Measurements from ENCODE around the gene CSMD2.

Gene CSMD2

GRCh38 chr1:33955096-33955495 lies 209.9 kb downstream of the CSMD2 start:
- H3K4me1 ChIP-seq (ENCODE audit: insufficient read depth, low read length): no peaks in the 10 kb centered on the region
- no peaks in the 10 kb centered on the region for H3K9me3 ChIP-seq (ENCODE audit: insufficient read depth, low read depth, low read length)
- H3K36me3 ChIP-seq (ENCODE audit: insufficient read depth, low read length): no peaks in the 10 kb centered on the region
- H3K4me3 ChIP-seq (ENCODE audit: low read length): no peak overlapping the region
- no peak overlapping the region for H3K9ac ChIP-seq (ENCODE audit: low read depth, low read length)
- WGBS: 95% methylated on average over 14 of the region's 14 CpGs
- no peaks in the 10 kb centered on the region for H3K27me3 ChIP-seq (ENCODE audit: insufficient read depth, low read length)
- no peak overlapping the region for H3K27ac ChIP-seq (ENCODE audit: low read depth, low read length)

DNA sequence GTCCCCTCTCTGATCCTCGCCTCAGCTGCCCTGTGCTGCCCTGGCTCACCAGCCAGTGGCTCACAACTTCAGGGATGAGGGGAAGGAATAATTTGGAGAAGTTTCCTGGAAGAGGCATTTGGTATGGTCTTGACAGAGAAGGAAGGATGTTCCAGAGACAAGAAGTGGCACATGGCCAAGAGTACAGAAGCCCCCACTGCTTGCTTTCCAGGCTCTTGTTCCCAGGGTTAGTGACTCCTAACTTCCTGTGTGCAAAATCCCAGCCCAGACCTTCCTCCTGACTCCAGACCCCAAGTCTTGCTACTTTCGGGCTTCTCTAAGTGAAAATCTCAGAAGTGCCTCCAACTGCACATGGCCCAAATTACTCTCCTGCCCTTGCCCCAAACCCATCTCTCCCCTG lies 215.5 kb downstream of the CSMD2 start:
- Histone ChIP-seq H3K4me3 (ENCODE audit: low read length) (no peak overlapping the region), H3K36me3 (ENCODE audit: insufficient read depth, low read length) (no peaks in the 10 kb centered on the region)
- WGBS: 94% methylated on average over 2 of the region's 2 CpGs

GRCh38 chr1:33948291-33948690 lies 216.7 kb downstream of the CSMD2 start:
- no peaks in the 10 kb centered on the region for H3K4me1 ChIP-seq (ENCODE audit: insufficient read depth, low read length)
- H3K36me3 ChIP-seq (ENCODE audit: insufficient read depth, low read length): no peaks in the 10 kb centered on the region
- no peaks in the 10 kb centered on the region for H3K27me3 ChIP-seq (ENCODE audit: insufficient read depth, low read length)
- no peak overlapping the region for H3K9ac ChIP-seq (ENCODE audit: low read depth, low read length)
- no peak overlapping the region for H3K27ac ChIP-seq (ENCODE audit: low read depth, low read length)
- H3K9me3 ChIP-seq (ENCODE audit: insufficient read depth, low read depth, low read length): no peaks in the 10 kb centered on the region
- 94% methylated on average over 3 of the region's 3 CpGs for WGBS
- no peak overlapping the region for H3K4me3 ChIP-seq (ENCODE audit: low read length)

More for the DNA sequence above, 215.5 kb downstream of the CSMD2 start:
- Histone ChIP-seq H3K27me3 (ENCODE audit: insufficient read depth, low read length) (no peaks in the 10 kb centered on the region), H3K9ac (ENCODE audit: low read depth, low read length) (no peak overlapping the region), H3K9me3 (ENCODE audit: insufficient read depth, low read depth, low read length) (no peaks in the 10 kb centered on the region), H3K27ac (ENCODE audit: low read depth, low read length) (no peak overlapping the region), H3K4me1 (ENCODE audit: insufficient read depth, low read length) (no peaks in the 10 kb centered on the region)

DNA sequence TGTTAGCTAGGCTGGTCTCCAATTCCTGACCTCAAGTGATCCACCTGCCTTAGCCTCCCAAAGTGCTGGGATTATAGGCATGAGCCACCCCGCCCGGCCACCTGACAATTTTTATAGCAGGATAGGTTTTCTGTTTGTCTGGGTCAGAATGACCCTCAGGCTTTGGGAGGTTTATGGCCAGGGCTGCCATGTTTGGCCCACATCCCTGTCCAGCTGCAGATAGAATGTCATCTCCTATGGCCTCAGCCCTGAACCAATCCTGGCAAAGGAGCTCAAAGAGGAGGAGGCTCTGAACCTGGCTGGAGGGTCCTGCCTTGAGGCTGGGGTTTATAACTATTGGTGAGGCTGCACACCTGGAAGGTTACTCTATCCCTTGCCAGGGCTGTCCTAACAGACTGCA lies 218.2 kb downstream of the CSMD2 start:
- no peaks in the 10 kb centered on the region for H3K27me3 ChIP-seq (ENCODE audit: insufficient read depth, low read length)
- WGBS: 100% methylated on average over 2 of the region's 2 CpGs
- no peaks in the 10 kb centered on the region for H3K4me1 ChIP-seq (ENCODE audit: insufficient read depth, low read length)
- no peak overlapping the region for H3K4me3 ChIP-seq (ENCODE audit: low read length)
- H3K9ac ChIP-seq (ENCODE audit: low read depth, low read length): no peak overlapping the region
- H3K9me3 ChIP-seq (ENCODE audit: insufficient read depth, low read depth, low read length): no peaks in the 10 kb centered on the region
- no peaks in the 10 kb centered on the region for H3K36me3 ChIP-seq (ENCODE audit: insufficient read depth, low read length)
- no peak overlapping the region for H3K27ac ChIP-seq (ENCODE audit: low read depth, low read length)

- H3K27ac ChIP-seq (ENCODE audit: low read depth, low read length): no peak overlapping the region
- H3K4me1 ChIP-seq (ENCODE audit: insufficient read depth, low read length): no peaks in the 10 kb centered on the region
- H3K27me3 ChIP-seq (ENCODE audit: insufficient read depth, low read length): no peaks in the 10 kb centered on the region
- no peaks in the 10 kb centered on the region for H3K36me3 ChIP-seq (ENCODE audit: insufficient read depth, low read length)
- H3K9me3 ChIP-seq (ENCODE audit: insufficient read depth, low read depth, low read length): no peaks in the 10 kb centered on the region
- no peak overlapping the region for H3K9ac ChIP-seq (ENCODE audit: low read depth, low read length)
- no peak overlapping the region for H3K4me3 ChIP-seq (ENCODE audit: low read length)
- WGBS: no CpG with 5 or more reads among the region's 1 CpG
Observed at GRCh38 chr1:33944846-33945245, 220.2 kb downstream of the CSMD2 start.

- Histone ChIP-seq H3K4me3 (ENCODE audit: low read length) (no peak overlapping the region), H3K36me3 (ENCODE audit: insufficient read depth, low read length) (no peaks in the 10 kb centered on the region), H3K9me3 (ENCODE audit: insufficient read depth, low read depth, low read length) (no peaks in the 10 kb centered on the region), H3K4me1 (ENCODE audit: insufficient read depth, low read length) (no peaks in the 10 kb centered on the region), H3K9ac (ENCODE audit: low read depth, low read length) (no peak overlapping the region), H3K27ac (ENCODE audit: low read depth, low read length) (no peak overlapping the region), H3K27me3 (ENCODE audit: insufficient read depth, low read length) (no peaks in the 10 kb centered on the region)
- 91% methylated on average over 3 of the region's 3 CpGs for WGBS
Observed at GRCh38 chr1:33943978-33944377, 221.1 kb downstream of the CSMD2 start.

GRCh38 chr1:33932871-33933270 lies 232.2 kb downstream of the CSMD2 start:
- Histone ChIP-seq H3K4me1 (ENCODE audit: insufficient read depth, low read length) (no peaks in the 10 kb centered on the region), H3K27me3 (ENCODE audit: insufficient read depth, low read length) (no peaks in the 10 kb centered on the region), H3K4me3 (ENCODE audit: low read length) (no peak overlapping the region), H3K36me3 (ENCODE audit: insufficient read depth, low read length) (no peaks in the 10 kb centered on the region), H3K27ac (ENCODE audit: low read depth, low read length) (no peak overlapping the region), H3K9me3 (ENCODE audit: insufficient read depth, low read depth, low read length) (no peaks in the 10 kb centered on the region), H3K9ac (ENCODE audit: low read depth, low read length) (no peak overlapping the region)
- 97% methylated on average over 3 of the region's 3 CpGs for WGBS

- 92% methylated on average over 4 of the region's 4 CpGs for WGBS
- Histone ChIP-seq H3K27ac (ENCODE audit: low read depth, low read length) (no peak overlapping the region), H3K9ac (ENCODE audit: low read depth, low read length) (no peak overlapping the region), H3K27me3 (ENCODE audit: insufficient read depth, low read length) (no peaks in the 10 kb centered on the region), H3K36me3 (ENCODE audit: insufficient read depth, low read length) (no peaks in the 10 kb centered on the region), H3K9me3 (ENCODE audit: insufficient read depth, low read depth, low read length) (no peaks in the 10 kb centered on the region), H3K4me3 (ENCODE audit: low read length) (no peak overlapping the region), H3K4me1 (ENCODE audit: insufficient read depth, low read length) (no peaks in the 10 kb centered on the region)
Observed at GRCh38 chr1:33931111-33931475, 233.9 kb downstream of the CSMD2 start.

GRCh38 chr1:33930346-33931110 lies 234.5 kb downstream of the CSMD2 start:
- no peaks in the 10 kb centered on the region for H3K36me3 ChIP-seq (ENCODE audit: insufficient read depth, low read length)
- no peaks in the 10 kb centered on the region for H3K4me1 ChIP-seq (ENCODE audit: insufficient read depth, low read length)
- no peak overlapping the region for H3K27ac ChIP-seq (ENCODE audit: low read depth, low read length)
- no peak overlapping the region for H3K4me3 ChIP-seq (ENCODE audit: low read length)
- WGBS: 85% methylated on average over 11 of the region's 11 CpGs
- no peak overlapping the region for H3K9ac ChIP-seq (ENCODE audit: low read depth, low read length)
- H3K27me3 ChIP-seq (ENCODE audit: insufficient read depth, low read length): no peaks in the 10 kb centered on the region
- no peaks in the 10 kb centered on the region for H3K9me3 ChIP-seq (ENCODE audit: insufficient read depth, low read depth, low read length)

GRCh38 chr1:33928251-33928650 lies 236.8 kb downstream of the CSMD2 start:
- H3K36me3 ChIP-seq (ENCODE audit: insufficient read depth, low read length): no peaks in the 10 kb centered on the region
- H3K9ac ChIP-seq (ENCODE audit: low read depth, low read length): no peak overlapping the region
- no peaks in the 10 kb centered on the region for H3K4me1 ChIP-seq (ENCODE audit: insufficient read depth, low read length)
- no peak overlapping the region for H3K27ac ChIP-seq (ENCODE audit: low read depth, low read length)
- H3K4me3 ChIP-seq (ENCODE audit: low read length): no peak overlapping the region
- H3K27me3 ChIP-seq (ENCODE audit: insufficient read depth, low read length): no peaks in the 10 kb centered on the region
- H3K9me3 ChIP-seq (ENCODE audit: insufficient read depth, low read depth, low read length): no peaks in the 10 kb centered on the region

GRCh38 chr1:33927721-33928120 lies 237.3 kb downstream of the CSMD2 start:
- WGBS: 92% methylated on average over 2 of the region's 2 CpGs
- H3K9me3 ChIP-seq (ENCODE audit: insufficient read depth, low read depth, low read length): no peaks in the 10 kb centered on the region
- H3K4me1 ChIP-seq (ENCODE audit: insufficient read depth, low read length): no peaks in the 10 kb centered on the region
- H3K27me3 ChIP-seq (ENCODE audit: insufficient read depth, low read length): no peaks in the 10 kb centered on the region
- H3K27ac ChIP-seq (ENCODE audit: low read depth, low read length): no peak overlapping the region
- no peaks in the 10 kb centered on the region for H3K36me3 ChIP-seq (ENCODE audit: insufficient read depth, low read length)
- H3K4me3 ChIP-seq (ENCODE audit: low read length): no peak overlapping the region
- no peak overlapping the region for H3K9ac ChIP-seq (ENCODE audit: low read depth, low read length)

- no peaks in the 10 kb centered on the region for H3K9me3 ChIP-seq (ENCODE audit: insufficient read depth, low read depth, low read length)
- no peak overlapping the region for H3K4me3 ChIP-seq (ENCODE audit: low read length)
- no peak overlapping the region for H3K27ac ChIP-seq (ENCODE audit: low read depth, low read length)
- H3K9ac ChIP-seq (ENCODE audit: low read depth, low read length): no peak overlapping the region
- no peaks in the 10 kb centered on the region for H3K4me1 ChIP-seq (ENCODE audit: insufficient read depth, low read length)
- no peaks in the 10 kb centered on the region for H3K36me3 ChIP-seq (ENCODE audit: insufficient read depth, low read length)
- 92% methylated on average over 8 of the region's 8 CpGs for WGBS
- H3K27me3 ChIP-seq (ENCODE audit: insufficient read depth, low read length): no peaks in the 10 kb centered on the region
Observed at GRCh38 chr1:33925586-33925985, 239.4 kb downstream of the CSMD2 start.

All from HUES64 (cell line).